GM23338 (cell line): ENCODE data around the gene E2F3.

Experiments used
- CREB1 ChIP-seq: fragments of 250-450 bp; sonication (Bioruptor Pico); IDR thresholded peaks from 2 replicates; pipeline ENCODE4 v1.5.0; 2020; ENCODE audit warnings: low read depth, mild to moderate bottlenecking, moderate library complexity
- EZH2 ChIP-seq: fragments of 200-600 bp; sonication (generic); IDR thresholded peaks from one replicate; pipeline ENCODE4 v1.8.0; 2017; ENCODE audit warnings: antibody characterized with exemption, mild to moderate bottlenecking, low read depth; ENCODE audit not compliant: unreplicated experiment
- EZH2phosphoT487 ChIP-seq: fragments of 200-600 bp; sonication (generic); IDR thresholded peaks from one replicate; pipeline ENCODE4 v1.8.1; 2018; ENCODE audit warnings: antibody characterized with exemption; ENCODE audit not compliant: unreplicated experiment
- JUNB ChIP-seq: IDR thresholded peaks from one replicate; pipeline ENCODE4 v1.6.1; 2016; ENCODE audit warnings: antibody characterized with exemption; ENCODE audit not compliant: unreplicated experiment
- POLR2AphosphoS5 ChIP-seq: IDR thresholded peaks from 2 replicates; pipeline ENCODE4 v1.6.1; 2016; ENCODE audit warnings: antibody characterized with exemption, low read depth
- STAT1 ChIP-seq: IDR thresholded peaks from one replicate; pipeline ENCODE4 v1.6.1; 2016; ENCODE audit warnings: antibody characterized with exemption; ENCODE audit not compliant: unreplicated experiment
- ZNF331 ChIP-seq: fragments of 250-450 bp; sonication (Bioruptor Pico); IDR thresholded peaks from 2 replicates; pipeline ENCODE4 v1.5.0; 2020; ENCODE audit warnings: low read depth, mild to moderate bottlenecking, moderate library complexity
- TF ChIP-seq, protein P1 (sequence below), 2 experiments: fragments of 200-600 bp in 1 of 2; sonication (generic) in 1 of 2; conservative IDR thresholded peaks; 2 replicates each; pipeline versions ENCODE4 v1.5.1 to v1.6.1; 2016 to 2017; ENCODE audit warnings: antibody characterized with exemption in 2 of 2, low read depth in 2 of 2, mild to moderate bottlenecking in 2 of 2, moderate library complexity in 1 of 2
- TF ChIP-seq, protein P2 (sequence below): IDR thresholded peaks from 2 replicates; pipeline ENCODE4 v1.6.1; 2016; ENCODE audit warnings: antibody characterized with exemption
- TF ChIP-seq, protein P3 (sequence below): IDR thresholded peaks from one replicate; pipeline ENCODE4 v1.6.1; 2018; ENCODE audit warnings: antibody characterized with exemption; ENCODE audit not compliant: unreplicated experiment

DNA sequence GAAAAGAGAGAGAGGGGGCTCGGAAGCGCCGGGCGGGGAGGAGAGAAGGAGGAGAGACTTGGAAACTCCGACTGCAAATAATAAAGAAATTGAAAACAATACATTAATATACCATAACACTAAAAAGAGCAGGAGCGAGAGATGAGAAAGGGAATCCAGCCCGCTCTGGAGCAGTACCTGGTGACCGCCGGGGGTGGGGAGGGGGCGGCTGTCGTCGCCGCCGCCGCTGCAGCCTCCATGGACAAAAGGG is 338 bp downstream of the E2F3 start:
- TF ChIP-seq, protein P1, sequence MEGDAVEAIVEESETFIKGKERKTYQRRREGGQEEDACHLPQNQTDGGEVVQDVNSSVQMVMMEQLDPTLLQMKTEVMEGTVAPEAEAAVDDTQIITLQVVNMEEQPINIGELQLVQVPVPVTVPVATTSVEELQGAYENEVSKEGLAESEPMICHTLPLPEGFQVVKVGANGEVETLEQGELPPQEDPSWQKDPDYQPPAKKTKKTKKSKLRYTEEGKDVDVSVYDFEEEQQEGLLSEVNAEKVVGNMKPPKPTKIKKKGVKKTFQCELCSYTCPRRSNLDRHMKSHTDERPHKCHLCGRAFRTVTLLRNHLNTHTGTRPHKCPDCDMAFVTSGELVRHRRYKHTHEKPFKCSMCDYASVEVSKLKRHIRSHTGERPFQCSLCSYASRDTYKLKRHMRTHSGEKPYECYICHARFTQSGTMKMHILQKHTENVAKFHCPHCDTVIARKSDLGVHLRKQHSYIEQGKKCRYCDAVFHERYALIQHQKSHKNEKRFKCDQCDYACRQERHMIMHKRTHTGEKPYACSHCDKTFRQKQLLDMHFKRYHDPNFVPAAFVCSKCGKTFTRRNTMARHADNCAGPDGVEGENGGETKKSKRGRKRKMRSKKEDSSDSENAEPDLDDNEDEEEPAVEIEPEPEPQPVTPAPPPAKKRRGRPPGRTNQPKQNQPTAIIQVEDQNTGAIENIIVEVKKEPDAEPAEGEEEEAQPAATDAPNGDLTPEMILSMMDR (conservative IDR thresholded peaks at IDR 0.05; ENCODE audit: low read depth in 2 of 2), result no peak
- TF ChIP-seq EZH2 (no peak), POLR2AphosphoS5 (peak; percentile 8; the same call in 1 of the 2 replicates), JUNB (no peak), CREB1 (no peak), STAT1 (no peak), ZNF331 (CRISPR knock-in tag) (no peak), EZH2phosphoT487 (no peak)
- TF ChIP-seq, protein P2, sequence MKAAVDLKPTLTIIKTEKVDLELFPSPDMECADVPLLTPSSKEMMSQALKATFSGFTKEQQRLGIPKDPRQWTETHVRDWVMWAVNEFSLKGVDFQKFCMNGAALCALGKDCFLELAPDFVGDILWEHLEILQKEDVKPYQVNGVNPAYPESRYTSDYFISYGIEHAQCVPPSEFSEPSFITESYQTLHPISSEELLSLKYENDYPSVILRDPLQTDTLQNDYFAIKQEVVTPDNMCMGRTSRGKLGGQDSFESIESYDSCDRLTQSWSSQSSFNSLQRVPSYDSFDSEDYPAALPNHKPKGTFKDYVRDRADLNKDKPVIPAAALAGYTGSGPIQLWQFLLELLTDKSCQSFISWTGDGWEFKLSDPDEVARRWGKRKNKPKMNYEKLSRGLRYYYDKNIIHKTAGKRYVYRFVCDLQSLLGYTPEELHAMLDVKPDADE, result no peak
- TF ChIP-seq, protein P3, sequence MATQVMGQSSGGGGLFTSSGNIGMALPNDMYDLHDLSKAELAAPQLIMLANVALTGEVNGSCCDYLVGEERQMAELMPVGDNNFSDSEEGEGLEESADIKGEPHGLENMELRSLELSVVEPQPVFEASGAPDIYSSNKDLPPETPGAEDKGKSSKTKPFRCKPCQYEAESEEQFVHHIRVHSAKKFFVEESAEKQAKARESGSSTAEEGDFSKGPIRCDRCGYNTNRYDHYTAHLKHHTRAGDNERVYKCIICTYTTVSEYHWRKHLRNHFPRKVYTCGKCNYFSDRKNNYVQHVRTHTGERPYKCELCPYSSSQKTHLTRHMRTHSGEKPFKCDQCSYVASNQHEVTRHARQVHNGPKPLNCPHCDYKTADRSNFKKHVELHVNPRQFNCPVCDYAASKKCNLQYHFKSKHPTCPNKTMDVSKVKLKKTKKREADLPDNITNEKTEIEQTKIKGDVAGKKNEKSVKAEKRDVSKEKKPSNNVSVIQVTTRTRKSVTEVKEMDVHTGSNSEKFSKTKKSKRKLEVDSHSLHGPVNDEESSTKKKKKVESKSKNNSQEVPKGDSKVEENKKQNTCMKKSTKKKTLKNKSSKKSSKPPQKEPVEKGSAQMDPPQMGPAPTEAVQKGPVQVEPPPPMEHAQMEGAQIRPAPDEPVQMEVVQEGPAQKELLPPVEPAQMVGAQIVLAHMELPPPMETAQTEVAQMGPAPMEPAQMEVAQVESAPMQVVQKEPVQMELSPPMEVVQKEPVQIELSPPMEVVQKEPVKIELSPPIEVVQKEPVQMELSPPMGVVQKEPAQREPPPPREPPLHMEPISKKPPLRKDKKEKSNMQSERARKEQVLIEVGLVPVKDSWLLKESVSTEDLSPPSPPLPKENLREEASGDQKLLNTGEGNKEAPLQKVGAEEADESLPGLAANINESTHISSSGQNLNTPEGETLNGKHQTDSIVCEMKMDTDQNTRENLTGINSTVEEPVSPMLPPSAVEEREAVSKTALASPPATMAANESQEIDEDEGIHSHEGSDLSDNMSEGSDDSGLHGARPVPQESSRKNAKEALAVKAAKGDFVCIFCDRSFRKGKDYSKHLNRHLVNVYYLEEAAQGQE, result no peak
